Endometrial microvascular endothelial cells (primary cell): ENCODE data around the gene PDE8A. TPM values are rescaled to one million over a fixed set of nuclear protein-coding genes. Genes with fewer than 3 reads are reported as not detected.

ENCODE experiments used
- in situ Hi-C: cut with HindIII; loops from 2 replicates; pipeline ENCODE4 v1.10.0; 2017; ENCODE audit warnings: low sequenced_read_pairs, low pct_unique_long_range_greater_than_20kb; ENCODE audit errors: inconsistent ontology term
- total RNA-seq: library from RNA; depleted of rRNA; stranded (reverse); fragments of >200 nt; gene quantifications from one replicate; pipeline ENCODE4 v1.2.3, GENCODE V29; 2015; ENCODE audit errors: inconsistent ontology term

The PDE8A gene
- total RNA-seq, 1 donor from 2014 or later, result 18.6 TPM

DNA sequence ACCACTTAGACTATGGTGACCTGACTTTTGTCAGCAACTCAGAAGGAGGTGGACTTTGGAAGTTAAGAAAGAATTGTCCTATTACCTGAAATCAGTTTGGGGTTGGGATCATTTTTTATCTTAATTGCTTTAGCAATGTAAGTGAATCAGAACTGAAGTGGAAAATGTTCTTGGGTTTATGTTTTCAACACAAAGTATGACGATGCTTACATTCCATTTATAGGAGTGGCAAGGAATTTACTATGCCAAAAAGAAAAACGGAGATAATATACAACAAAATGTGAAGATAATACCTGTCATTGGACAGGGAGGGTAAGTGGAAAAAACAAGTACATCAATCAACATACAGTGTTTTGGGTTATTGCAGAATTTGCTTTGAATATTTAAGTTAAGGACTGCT lies 116.1 kb downstream of the PDE8A start:
- in situ Hi-C loops, result no loop called here

DNA sequence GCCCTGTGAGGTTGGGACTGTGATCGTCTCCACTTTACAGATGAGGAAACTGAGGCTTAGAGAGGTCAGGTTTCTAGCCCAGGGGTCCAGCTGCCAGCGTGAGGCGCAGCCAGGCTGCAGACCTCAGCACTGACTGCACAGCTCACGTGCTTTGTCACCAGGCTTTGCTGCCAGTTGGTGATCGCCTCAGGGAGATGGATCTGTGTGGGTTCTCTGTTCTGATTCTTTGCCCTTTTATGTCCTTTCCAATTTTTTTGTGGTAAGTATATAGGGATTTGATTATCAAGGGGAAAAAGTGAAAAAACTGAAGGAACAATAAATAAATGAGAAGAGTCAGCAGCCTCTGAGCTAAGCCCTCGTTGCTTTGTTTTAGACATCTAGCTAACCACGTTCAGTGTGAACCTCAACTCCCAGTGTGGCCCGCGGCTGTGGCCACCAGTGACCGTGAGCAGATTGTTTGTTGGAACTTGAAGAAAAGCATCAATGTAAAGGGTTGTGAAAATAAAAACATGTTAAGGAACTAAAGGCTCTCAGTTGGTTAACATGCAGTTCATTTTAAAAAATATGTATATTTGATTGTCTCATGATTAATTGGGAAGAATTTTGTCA lies 117.6 kb downstream of the PDE8A start:
- in situ Hi-C loops, result no loop called here

DNA sequence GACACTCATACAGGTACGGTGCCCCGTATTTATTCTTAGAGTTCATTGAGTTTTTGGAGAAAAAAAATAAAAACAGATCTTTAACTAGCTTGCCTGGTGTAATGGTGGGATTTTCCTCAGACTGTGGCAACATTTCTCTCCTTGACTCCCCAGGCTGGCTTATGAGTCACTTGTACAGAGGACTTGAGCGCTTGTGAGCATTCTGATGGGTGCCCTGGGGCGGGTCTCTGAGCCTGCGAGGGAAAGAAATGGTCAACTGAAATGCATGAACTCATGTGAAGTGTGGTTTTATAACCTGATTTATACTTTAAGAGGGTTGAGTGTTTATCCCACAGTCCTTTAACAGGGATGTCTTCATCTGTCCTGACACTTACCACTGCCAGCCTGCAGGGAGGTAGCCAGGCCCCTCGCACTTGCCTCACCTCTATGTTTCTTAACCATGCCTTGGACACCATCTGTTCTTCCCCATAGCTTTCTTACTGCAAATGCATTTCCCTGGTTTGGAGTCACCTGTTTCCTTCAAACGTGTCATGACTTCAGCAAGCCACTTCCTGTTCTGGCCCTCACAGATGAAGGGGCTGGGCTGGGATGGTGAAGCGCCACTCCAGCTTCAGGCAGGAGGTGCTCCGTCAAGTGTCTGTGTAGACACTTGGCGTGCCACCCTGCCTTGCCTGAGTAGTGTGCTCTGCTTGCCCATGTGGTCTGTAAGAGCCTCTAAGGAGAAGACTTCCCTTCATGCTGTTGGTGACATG lies 118.7 kb downstream of the PDE8A start:
- in situ Hi-C loops, result no loop called here

DNA sequence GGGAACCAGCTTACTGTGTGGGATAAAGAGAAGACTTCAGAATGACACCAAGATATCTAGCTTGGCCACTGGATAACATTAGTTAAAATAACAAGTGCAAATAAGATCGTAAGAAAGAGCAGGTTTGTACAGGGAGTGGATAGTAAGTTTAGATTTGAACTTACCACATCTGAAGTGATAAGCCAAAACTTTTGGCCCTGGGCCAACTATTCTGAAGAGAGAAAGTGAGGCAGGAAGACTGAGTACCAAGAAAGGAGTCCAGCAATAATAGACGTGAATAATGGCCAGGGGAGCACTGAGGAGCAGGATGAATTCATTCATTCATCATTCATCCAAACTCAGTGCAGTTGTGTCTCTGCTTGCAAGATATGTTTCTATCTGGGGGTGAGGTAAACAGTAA lies 122.9 kb downstream of the PDE8A start:
- in situ Hi-C loops, result no loop called here

DNA sequence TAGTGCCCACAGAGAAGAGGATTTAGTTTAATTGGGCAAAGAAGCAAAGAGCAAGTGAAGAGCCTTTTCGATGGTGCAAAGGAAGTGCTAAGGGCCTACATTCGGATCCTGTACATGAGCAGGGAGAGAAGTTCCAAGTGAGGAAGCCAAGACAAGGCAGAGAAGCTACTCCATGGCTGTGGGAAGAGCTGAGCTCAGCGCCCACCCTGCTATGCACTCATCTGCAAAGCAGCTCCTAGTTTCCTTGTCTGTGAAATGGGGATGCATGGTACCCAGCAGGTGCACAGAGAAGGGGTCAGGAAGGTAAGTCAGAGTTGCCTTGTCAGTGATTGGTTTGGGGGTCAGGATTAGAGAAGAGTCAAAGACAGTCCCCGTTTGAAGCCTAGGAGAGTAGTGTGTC lies 126.5 kb downstream of the PDE8A start:
- in situ Hi-C loops, result no loop called here

DNA sequence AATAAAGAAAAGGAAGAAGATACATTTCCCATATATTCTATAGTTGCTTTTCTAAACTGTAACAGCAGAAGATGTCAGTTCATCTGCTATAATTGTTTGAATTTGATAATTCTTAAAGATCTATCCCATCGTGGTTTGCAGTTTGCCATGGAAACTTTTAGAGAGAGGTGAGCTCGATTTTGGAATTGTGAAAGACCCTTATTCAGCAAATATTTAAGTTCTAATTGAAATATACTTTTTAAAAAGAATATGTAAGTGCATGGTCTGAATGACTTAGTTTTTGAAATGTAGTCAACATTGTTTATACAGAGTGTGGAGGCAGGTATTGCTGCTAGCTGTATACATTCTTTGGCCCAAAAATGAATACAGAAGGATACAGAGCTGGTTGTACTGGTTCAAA lies 127.7 kb downstream of the PDE8A start:
- in situ Hi-C loops, result no loop called here

DNA sequence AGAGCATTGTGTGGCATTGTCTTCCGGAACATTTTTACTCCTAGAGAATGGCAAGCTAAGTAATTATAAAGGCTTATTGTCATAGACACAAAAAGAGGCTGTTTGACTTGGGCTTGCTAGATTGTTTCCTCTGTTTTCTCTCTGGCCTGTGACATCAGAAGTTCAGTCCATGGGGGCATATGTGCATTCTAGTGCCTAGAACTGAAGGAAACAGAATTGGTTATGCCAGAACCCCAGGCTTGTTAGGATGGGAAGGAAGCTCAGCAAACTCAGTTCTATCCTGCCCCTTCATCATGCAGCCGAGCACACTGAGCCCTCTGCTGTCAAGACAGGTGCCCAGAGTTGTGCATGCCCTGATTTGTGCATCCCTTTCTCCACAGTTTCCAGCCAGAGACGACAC lies 131.3 kb downstream of the PDE8A start:
- in situ Hi-C loops, result no loop called here

DNA sequence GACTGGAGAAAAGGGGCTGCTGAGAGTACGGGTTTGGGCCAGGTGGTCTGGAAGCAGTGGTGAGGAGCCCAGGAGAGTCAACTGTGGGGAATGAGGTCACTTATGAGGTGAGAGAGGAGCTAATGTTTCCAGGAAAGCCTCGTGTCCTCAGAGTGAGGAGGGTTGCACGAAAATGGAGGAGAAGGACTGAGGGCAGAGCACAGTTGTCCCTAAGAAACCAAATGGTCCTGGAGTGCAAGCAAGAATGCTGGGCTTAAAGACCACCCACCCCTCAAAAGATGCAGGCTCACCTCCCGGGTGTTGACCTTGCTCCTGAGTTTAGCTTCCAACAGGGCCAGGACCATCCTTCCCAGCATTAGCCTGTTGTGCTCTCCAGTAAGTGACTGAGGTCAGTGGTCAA lies 133.2 kb downstream of the PDE8A start:
- in situ Hi-C loops, result no loop called here

DNA sequence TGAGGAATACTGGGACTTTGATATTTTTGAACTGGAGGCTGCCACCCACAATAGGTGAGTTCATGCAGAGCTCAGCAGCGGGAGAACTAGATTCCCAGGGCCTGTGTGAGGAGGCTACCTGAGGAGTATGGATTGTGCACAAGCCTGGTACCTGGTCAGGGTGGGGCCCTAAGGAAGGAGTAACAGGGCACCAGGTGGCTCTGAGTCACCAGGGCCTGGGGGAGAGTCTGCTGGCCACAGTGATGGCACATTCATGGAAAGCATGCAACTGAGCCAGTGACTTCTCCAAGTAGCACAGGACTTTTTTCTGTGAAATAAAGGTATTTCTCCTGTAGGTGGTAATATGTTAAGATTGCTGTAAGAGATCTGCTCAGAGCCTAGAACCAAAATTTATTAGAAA lies 134.4 kb downstream of the PDE8A start:
- in situ Hi-C loops, result no loop called here

DNA sequence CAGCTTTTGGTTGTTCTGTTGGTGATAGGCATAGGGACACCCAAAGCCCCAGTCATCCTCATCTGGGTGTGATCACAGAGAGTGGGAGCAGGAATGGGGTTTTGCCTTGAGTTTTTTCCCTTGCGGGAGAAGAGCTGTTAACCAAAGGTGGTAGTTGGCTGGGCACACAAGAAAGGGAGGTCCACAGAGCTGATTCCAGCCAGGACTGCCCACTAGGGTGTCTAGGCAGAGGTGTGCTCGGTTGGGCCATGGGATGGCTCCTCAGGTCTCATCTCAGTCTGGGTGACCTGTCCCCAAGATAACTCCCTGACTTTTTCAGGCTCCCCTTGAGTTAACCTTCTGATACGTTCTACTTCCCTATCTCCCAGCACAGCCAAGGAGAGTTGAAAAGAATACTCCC lies 134.8 kb downstream of the PDE8A start:
- in situ Hi-C loops, result no loop called here

DNA sequence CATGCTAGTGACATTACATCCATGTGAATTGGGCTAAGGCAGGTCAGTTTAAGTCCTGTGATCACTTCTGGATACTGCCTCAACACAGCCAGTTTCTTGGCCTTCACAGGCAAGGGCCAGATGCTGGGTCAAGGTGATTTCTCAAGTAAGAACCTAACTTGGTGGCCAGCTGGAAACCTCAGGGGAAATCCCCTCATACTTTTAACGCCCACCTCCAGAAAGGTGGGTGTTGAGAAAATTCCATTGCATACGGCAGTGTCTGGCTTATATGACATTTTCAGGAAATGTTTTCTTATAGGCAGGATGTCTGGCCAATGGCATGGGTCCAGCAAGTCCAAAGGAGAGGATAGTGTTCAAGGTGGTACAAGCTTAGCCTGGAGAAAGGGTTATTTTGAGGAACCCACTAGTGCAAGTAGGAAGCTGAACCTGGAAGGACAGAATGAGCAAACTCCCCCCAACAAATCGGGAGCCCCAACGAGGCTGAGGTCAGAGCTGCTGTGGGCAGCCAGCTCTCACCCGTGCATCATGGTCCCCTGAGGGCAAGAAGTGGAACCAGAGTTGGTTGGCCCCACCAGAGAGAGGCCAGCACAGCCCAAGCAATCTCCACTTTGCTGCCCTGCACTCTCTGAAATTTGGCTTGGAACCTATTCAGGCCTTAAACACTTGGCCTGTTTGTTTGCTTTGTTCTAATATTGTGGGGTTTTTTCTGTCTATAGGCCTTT lies 135.4 kb downstream of the PDE8A start:
- in situ Hi-C loops, result no loop called here

DNA sequence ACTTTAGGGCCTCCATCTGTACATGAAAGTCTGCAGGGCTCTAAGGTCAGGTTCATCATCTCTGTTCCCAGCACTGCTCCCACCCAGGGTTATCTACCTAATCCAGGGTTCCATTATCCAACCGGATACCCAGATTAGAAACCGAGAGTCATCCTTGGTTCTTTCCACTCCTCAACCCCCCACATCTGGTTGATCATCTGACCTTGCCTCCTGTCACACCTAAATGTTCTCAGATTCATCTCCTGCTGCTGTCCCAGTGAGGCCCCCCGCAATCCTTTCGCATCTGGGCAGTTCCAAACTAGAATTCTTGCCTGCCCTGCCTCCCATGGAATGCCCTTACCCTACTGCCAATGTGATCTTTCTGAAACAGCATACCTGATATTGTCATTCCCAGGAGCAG lies 136.5 kb downstream of the PDE8A start:
- in situ Hi-C loops, result no loop called here

DNA sequence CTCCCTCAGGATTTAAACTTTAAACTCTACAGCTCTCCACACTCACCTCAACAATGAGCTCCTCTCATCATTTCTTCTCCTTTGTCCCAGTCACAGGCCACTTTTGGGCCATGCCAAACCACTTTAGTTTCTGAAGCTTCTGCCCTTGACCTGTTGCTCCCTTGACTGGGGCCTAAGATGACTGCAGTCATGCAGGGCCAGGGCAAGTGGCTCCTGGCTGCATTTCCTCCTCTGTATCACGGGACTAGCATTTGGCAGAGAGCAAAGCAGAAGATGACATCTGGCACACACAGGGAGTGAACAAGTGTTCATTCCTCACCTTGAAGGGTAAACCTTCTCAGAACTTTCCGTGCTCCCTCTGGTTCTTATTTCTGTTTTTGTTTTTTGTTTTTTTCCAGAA lies 136.9 kb downstream of the PDE8A start:
- in situ Hi-C loops, result no loop called here

DNA sequence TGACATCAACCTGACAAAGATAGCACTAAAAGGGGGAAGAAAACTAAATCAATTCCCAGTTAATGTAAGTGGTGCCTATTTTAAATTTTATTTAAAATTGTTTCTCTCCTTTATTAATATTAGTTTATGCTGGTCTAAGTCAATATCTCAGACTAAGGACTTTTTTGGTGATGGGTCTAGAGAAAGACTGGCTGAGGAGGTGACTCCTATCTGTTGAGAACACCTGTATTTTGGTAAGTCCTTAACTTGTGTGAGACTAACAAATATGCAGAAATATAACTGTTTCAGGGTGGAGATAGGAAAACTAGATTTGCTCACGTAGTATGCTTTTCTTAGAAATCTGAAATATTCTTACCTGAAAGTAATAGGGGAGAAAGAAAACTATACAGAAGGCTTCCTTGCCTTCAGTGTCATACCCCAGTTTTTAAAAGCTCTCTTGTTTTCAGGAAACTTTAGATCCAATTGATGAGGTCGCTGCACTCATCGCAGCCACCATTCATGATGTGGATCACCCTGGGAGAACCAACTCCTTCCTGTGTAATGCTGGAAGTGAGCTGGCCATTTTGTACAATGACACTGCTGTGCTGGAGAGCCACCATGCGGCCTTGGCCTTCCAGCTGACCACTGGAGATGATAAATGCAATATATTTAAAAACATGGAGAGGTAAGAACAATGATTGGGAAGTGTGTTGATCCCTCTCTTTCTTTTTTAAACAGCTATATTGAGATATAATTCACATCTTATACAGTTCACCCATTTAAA lies 138.9 kb downstream of the PDE8A start:
- in situ Hi-C loops, result no loop called here

DNA sequence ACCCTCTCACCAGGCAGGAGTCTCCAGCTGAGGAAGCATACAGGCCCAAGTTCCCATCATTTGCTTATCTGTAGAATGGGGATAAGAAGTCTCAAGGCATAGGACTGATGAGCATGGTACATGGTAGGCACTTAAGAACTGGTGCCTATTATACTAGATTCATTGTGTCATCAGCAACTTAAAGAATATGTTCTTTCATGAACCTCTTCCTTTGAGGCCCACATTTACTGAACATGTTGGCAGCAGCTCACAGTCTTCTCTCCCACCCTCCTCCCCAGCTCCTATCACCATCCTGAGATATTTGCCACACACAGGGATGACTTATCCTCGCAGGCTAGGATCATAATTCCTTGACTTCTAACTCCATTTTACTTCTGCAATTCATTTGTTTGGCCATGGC lies 142.5 kb downstream of the PDE8A start:
- in situ Hi-C loops, result no loop called here

DNA sequence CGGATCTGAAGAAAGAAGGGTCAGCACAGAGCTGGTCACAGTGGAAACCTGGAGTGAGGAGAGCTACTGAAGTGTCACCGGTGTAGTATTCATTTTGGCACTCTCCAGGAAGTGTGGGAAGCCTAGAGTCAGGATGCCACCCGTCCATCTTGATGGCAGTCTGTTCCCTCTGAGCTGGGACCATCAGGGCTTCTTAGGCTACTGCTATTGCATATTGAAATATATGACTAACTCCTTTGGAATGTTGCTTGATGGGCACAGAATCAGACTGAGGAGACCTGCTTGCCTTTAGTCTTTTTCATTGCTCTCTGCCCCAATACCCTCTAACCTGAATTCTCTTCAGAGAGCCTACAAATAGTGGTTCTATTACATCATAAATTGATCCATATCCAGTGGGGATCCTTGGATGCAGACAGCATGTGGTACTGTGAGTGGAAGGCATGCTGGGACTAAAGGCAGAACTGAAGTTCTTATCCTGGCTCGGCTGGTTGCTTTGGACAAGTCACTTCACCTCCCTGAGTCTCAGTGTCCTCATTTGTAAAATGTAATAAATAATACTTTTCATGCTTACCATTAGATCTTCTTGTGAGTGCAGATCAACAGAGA lies 143.5 kb downstream of the PDE8A start:
- in situ Hi-C loops, result no loop called here

DNA sequence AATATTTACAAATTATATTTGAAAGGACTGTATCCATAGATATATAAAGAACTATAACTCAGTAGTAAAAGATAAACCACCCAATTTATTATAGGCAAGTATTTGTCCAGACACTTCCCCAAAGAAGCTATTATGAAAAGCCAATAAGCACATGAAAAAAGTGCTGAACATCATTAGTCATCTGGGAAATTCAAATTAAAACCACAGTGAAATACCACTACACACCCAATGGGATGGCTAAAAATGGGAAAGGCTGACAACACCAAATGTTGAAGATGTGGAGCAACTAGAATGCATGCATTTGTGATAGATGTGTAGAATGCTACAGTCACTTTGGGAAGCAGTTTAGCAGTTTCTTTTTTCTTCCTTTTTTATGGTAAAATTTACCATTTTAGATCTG lies 147.0 kb downstream of the PDE8A start:
- in situ Hi-C loops, result no loop called here

DNA sequence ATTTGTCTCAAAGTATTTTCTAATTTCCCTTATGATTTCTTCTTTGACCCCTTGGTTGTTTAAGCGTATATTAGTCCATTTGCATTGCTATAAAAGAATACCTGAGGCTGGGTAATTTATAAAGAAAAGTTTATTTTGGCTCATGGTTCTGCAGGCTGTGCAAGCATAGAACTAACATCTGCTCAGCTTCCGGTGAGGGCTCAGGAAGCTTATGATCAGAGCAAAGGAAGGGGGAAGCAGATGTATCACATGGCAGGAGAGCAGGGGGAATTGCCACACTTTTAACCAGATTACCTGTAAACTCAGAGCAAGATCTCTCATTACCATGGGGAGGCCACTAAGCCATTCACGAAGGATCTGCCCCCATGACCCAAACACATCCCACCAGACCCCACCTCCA lies 148.2 kb downstream of the PDE8A start:
- in situ Hi-C loops, result no loop called here

DNA sequence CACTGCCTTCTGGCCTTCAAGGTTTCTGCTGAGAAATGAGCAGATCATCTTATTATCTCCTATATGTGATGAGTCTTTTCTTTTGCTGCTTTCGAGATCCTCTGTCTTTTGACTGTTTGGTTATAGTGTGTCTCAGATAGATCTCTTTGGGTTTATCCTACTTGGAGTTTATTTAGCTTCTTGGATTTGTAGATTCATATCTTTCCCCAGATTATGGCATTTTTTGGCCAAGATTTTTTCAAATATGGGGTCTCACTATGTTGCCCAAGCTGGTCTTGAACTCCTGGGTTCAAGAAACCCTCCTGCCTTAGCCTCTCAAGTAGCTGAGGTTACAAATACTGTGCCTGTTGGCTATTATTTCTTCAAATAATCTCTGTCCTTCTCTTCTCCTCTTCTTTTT lies 150.3 kb downstream of the PDE8A start:
- in situ Hi-C loops, result no loop called here
